ENCODE results near the gene ZNF91.
"Not testable (repeated sequence)": the region's sequence is repeated elsewhere in the genome, so short reads cannot be mapped to it uniquely, and the experiment has no call there.

The ZNF91 gene

DNA sequence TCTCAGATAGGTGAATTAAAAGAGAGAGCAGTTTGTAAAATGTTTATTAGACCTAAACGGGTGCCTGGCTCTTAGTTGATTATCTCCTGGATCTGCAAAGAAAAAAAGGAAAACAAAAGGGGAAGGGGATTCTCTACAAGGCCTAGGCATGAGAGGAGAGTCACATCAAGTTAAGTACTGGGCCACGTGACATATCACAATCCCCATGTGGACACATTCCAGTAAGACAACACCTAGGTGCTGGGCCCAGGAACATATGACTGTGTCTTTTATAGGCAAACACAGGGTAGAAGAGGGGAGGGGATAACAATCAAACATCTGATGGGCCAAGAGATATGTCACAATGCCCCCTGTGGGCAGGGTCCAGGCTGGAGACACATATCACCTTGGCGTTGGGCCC is 4.2 kb upstream of the ZNF91 start:
- in situ Hi-C loops (cut with MboI; ENCODE audit: low sequenced_read_pairs): no loop called here

DNA sequence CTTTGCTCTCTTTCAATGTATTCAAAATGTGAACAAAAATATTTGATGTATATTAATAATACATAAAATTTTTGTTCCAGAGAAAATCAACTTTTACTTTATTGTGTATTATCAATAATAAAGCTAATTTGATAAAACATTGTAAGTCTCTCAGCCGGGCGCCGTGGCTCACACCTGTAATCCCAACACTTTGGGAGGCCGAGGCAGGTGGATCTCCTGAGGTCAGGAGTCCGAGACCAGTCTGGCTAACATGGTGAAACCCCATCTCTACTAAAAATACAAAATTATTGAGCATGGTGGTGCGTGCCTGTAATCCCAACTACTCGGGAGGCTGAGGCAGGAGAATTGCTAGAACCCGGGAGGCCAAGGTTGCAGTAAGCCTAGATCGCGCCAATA is 449 bp upstream of the ZNF91 start:
- in situ Hi-C loops (cut with MboI; ENCODE audit: low sequenced_read_pairs): not testable (repeated sequence)

DNA sequence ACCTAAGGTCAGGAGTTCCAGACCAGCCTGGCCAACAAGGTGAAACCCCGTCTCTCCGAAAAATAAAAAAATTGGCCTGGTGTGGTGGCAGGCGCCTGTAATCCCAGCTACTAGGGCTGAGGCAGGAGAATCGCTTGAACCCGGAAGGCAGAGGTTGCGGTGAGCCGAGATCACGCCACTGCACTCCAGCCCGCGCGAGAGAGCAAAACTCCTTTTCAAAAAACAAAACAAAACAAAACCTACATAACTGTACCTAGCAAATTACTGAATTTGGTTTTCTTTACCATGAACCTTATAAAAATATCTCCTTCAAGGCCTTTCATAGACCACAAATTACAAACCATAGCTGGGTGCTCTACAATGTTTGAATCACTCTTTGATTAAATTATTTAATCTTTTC is 760 bp downstream of the ZNF91 start:
- in situ Hi-C loops (cut with MboI; ENCODE audit: low sequenced_read_pairs): no loop called here

DNA sequence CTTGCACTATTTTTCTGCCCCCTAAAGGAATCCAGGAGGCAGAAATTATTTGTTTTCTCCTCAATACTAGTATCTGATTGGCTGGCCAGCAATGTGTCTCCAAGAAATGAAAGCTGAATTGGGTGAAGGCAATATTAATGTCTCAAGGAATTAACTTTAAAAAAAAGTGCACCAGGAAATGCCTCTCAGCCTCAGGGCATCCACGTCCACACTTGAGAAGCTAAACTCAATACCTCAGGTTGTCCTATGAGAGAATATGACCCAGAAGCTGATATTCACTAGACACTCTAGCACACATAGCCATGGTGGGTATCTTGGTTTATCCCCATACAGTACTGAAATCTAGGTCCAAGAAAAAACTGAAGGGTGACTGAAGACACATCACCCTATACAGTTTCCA is 2.1 kb downstream of the ZNF91 start:
- in situ Hi-C loops (cut with MboI; ENCODE audit: low sequenced_read_pairs): no loop called here

DNA sequence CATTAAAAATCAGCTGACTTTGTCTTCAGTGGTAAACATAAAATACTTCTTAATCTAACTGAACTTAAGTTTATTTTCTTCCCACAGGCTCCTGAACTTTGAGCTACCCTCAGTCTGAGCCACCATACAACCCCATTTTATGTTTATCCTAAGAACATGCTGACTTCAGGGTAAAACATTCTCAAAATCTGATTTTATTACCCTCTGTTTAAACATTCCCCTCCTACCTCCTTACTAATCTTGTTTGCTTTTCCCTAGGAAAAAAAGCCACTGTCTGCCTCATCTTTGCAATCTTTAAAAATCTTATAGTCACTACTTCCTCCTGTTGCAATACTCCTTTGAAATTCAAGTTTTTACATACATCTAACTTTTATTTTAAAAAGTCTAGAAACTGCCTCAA is 4.0 kb downstream of the ZNF91 start:
- in situ Hi-C loops (cut with MboI; ENCODE audit: low sequenced_read_pairs): no loop called here

DNA sequence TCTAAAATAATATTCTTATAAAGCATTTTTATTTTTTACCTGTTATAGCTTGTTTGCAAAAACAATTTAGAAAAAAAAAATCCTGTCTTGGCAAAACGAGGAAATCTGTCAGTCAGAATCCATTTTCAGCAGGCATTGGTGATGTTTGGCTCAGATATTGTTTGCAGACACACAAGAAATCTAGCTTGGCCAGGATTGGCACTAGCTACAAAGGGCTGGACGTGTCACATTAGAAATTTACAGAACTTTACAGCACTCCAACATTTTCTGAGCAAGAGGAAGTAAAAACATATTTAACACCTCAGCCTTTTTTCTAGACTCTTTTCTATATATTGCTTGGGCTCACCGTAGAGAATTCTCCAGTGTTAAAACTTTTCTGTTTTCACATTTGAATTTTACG is 9.9 kb downstream of the ZNF91 start:
- in situ Hi-C loops (cut with MboI; ENCODE audit: low sequenced_read_pairs): no loop called here

DNA sequence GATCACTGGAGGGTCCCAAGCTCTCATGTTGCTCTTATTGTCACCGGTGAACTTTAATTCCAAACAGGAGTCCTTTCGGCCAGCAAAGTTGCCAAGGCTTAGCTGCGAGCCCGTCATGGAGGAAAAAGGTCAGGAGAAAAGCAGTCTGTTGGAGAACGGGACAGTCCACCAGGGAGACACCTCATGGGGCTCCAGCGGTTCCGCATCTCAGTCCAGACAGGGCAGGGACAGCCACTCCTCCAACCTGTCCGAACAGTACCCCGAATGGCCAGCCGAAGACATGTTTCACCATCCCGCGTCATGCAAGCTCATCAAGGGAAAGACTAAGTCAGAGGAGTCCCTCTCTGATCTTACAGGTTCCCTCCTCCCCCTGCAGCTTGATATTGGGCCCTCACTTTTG is 10.4 kb downstream of the ZNF91 start:
- in situ Hi-C loops (cut with MboI; ENCODE audit: low sequenced_read_pairs): no loop called here

DNA sequence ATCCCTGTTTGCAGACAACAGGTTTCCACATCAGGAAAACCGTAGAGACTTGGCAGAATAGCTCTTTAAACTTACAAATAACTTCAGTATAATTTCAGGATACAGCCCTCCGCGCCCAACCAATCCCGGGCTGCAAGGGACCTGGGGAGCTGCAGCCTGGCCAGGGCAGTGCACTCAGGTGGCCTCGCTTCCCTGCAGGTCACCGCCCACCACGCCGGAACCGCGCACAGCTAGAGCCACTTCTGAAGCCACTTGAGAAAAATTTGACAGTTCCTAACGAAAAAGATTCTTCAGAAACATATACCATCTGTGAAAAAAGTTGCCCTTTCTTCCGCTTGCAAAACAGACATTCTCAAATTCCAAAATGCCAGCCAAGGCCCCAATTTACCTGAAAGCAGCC is 11.1 kb downstream of the ZNF91 start:
- in situ Hi-C loops (cut with MboI; ENCODE audit: low sequenced_read_pairs): no loop called here

DNA sequence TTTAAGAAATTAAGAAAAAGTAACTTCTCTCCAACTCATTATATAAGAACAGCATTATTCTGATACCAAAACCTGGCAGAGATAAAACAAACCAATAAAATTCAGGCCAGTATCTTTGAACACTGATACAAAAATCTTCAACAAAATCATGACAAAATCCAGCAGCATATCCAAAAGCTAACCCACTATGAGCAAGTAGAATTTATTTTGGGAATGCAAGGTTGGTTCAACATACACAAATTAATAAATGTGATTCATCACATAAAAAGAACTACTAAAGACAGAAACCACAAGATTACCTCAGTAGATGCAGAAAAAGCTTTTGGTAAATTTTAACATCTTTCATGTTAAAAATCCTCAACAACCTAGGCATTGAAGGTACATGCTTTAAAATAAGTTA is 12.3 kb downstream of the ZNF91 start:
- in situ Hi-C loops (cut with MboI; ENCODE audit: low sequenced_read_pairs): no loop called here

DNA sequence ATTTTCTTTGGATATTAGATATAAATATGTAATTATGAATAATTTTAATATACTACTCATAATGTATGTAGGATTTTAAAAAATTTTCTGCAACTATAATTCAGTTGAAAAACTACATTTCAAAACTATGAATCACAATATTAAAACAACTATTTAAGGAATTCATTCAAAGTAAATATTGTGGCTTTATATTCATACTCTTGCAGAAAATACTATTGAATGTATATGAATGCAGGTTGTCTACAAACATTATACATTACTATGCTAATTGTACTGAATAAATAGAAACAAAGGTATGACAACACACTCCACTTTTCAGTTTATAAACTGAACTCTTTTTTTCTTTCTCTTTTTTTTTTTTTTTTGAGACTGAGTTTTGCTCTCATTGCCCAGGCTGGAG is 14.2 kb downstream of the ZNF91 start:
- in situ Hi-C loops (cut with MboI; ENCODE audit: low sequenced_read_pairs): no loop called here

DNA sequence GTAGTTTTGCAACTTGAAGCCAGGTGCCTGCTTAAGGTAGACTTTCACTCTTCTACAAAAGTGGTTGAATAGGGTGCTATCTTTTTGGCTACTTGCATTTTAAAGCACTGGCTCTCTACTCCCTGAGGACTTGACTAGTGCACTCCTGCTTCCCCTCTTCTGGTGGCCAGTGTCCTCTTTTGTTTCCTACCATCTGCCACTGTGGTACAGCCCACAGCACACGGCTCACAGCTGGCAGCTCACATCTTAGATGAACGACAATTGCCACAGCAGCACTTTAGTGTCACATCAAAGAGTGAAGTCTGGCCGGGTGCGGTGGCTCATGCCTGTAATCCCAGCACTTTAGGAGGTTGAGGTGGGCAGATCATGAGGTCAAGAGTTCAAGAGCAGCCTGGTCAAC is 15.6 kb downstream of the ZNF91 start:
- in situ Hi-C loops (cut with MboI; ENCODE audit: low sequenced_read_pairs): not testable (repeated sequence)

DNA sequence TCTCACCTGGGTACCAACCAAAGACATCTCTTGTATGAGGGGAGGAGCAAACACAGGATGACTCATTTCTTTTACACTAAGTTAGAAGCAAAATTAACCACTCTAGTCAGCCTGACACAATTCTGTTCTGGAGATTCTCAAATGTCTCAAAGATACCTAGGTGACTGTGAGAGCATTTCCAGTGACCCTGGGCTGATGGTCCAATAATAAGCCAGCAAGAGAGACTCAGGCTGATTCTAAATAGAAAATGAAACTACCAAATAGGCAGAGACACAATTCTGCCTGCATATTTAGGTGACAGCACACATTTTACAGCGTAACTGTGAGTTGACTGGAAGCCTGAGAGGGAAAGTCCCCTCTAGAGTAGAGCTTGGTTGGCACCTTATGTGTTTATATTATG is 16.3 kb downstream of the ZNF91 start:
- in situ Hi-C loops (cut with MboI; ENCODE audit: low sequenced_read_pairs): no loop called here

DNA sequence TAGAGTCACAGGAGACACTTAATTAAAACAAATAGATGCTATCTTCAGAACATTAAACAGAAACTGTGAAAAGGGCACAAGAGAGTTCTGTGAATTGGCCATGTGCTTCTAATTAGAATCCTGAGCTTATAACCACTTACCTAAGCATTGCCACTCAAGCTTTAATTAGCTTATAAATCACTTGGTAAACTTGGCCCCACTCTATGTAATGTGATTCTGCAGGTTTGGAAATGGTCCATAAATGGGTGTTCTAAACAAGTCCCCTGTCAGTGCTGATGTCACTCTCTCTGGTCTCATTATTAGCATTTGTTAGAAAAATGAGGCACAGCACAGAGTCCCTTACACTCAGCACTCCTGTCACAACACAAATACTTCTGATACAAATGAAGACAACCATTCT is 18.0 kb downstream of the ZNF91 start:
- in situ Hi-C loops (cut with MboI; ENCODE audit: low sequenced_read_pairs): no loop called here

DNA sequence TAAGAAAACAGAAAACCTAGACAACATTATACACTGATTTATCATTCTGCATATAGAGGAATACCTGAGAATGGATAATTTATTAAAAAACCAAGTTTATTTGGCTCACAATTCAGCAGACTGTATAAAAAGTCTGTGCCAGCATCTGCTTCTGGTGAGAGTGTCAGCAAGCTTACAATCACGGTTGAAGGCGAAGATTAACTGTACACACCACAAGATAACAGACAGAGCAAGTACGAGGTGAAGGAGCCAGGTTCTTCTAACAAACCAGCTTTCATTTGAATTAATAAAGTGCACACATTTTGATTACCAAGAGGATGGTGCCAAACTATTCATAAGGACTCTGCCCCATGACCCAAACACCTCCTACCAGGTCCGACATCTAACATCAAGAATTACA is 28.8 kb downstream of the ZNF91 start:
- in situ Hi-C loops (cut with MboI; ENCODE audit: low sequenced_read_pairs): no loop called here

DNA sequence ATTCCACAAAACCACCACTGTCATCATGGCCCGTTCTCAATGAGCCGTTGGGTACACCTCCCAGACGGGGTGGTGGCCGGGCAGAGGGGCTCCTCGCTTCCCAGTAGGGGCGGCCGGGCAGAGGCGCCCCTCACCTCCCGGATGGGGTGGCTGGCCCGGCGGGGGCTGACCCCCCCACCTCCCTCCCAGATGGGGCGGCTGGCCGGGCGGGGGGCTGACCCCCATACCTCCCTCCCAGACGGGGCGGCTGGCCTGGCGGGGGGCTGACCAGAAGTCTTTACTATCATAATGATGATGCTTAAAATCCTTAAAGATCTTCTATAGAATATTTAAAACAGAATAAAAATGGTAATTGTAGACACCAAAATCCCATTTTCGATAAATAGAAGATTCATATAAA is 29.2 kb downstream of the ZNF91 start:
- in situ Hi-C loops (cut with MboI; ENCODE audit: low sequenced_read_pairs): not testable (repeated sequence)

DNA sequence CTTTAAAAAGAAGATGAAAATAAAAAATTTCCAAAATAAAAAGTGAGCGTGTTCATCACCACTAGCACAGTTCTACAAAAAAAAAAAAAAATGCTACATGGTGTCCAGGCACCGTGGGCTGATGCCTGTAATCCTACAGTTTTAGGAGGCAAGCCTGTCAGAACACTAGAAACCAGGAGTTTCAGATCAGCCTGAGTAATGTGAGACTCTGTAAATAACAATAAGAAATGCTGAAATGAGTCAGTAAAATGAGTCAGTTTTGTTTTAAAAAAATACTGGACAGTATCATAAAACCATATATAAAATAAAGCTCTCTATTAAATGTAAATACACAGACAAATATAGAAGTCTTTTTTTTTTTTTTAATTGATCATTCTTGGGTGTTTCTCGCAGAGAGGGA is 30.0 kb downstream of the ZNF91 start:
- in situ Hi-C loops (cut with MboI; ENCODE audit: low sequenced_read_pairs): no loop called here

DNA sequence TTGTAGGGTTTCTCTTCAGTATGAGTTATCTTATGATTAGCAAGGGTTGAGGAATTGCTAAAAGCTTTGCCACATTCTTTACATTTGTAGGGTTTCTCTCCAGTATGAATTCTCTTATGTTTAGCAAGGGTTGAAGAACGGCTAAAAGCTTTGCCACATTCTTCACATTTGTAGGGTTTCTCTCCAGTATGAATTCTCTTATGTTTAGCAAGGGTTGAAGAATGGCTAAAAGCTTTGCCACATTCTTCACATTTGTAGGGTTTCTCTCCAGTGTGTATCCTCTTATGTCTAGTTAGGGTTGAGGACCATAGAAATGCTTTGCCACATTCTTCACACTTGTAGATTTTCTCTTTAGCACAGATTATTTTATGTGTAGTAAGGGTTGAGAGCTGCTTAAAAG is 33.4 kb downstream of the ZNF91 start:
- in situ Hi-C loops (cut with MboI; ENCODE audit: low sequenced_read_pairs): not testable (repeated sequence)

DNA sequence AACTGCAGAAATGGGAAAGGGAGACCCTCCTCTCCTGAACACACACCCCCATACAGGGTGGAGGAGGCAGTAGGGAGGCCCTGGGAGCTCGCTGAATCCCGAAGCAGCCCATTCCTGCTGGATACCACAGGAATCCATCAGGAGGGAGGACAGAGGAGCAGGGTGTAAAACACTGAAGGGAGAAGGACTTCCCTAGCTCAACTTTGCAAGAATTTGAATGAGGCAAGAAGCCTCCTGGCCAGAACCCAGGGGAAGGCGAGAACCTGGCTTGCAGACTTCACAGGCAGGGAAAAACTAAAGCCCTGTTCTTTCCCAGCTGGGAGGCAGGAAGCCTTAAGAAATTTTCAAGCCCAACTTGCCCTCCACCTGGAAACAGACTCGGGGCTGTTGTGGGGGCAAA is 43.5 kb downstream of the ZNF91 start:
- in situ Hi-C loops (cut with MboI; ENCODE audit: low sequenced_read_pairs): no loop called here

DNA sequence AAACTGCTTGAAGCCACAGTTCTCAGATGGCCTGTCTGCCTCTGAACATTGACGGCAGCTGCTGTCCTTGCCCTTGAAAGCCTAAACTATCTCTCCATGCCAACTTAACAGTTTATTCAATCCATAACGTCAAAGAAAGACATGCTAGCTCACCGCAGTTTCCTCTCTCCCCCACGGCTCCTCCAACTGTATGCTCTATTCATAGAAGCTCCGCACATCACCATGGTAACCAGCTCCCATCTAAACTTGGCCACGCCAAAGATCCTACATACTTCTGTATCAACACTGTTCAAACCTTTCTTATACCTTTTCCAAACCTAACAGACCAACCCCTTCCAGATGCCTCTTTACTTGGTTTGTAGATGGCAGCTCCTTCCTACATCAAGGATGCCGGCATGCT is 48.6 kb downstream of the ZNF91 start:
- in situ Hi-C loops (cut with MboI; ENCODE audit: low sequenced_read_pairs): no loop called here

DNA sequence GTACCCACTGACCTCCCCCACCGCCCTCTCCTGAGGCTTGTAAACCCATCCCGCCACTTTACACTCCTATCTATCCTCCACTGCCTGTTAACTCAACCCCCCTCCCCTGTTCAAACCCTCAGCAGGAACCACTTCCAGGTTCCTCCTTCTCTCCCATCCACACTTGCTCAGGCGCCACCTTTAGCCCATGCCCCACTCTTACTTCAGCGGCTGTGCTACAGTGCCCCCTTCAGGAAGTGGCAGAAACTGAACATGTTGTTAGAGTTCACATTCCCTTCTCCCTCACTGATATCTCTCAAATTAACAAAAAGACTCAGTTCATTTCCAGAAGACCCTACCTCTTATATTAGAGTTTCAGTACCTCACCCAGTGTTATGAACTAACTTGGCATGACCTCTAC is 49.4 kb downstream of the ZNF91 start:
- in situ Hi-C loops (cut with MboI; ENCODE audit: low sequenced_read_pairs): no loop called here

DNA sequence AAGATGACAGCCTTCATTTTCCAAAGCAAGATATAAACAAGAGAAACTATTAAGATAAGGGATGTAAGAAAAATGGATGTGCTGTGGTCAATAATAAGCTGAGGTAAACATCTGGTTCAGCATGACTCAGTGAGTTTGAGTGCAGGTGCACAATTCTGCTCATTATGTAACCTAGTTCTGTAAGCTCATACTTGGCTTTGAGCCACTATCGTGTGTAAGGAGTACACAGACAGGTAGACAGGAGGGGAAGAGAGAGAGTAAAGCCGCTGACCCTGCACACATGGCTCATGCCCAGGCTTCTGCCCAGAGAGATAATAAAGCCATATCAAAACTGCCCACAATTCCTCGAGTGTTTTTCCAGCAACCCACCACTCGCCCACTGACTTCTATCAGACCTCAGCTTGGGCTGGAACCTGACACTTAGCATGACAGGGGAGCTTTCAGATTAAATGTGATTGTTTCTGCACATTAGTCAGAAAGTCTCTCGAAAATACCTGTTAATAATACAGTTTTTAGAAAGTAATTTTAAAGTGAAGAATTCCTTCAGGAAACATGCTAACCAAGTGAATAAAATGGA is 51.7 kb downstream of the ZNF91 start:
- in situ Hi-C loops (cut with MboI; ENCODE audit: low sequenced_read_pairs): no loop called here

DNA sequence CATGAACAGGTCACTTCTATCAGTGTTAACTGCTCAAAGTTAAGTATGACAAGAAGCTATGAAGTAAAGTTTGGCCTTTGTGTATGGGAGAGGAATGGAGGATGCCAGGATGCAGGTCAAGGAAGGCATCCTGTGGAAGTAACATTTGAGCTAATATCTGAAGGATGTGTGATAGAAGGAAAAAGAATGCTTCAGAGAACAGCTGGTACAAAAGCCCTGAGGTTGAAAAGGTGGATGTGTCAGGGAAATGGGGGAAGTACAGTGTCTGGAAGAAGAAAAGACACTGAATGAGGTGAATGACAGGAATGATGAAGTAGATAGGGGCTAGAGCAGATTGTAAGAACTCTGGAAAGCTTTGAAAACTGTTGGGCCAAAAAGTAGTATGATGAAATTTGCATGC is 67.1 kb downstream of the ZNF91 start:
- in situ Hi-C loops (cut with MboI; ENCODE audit: low sequenced_read_pairs): no loop called here

DNA sequence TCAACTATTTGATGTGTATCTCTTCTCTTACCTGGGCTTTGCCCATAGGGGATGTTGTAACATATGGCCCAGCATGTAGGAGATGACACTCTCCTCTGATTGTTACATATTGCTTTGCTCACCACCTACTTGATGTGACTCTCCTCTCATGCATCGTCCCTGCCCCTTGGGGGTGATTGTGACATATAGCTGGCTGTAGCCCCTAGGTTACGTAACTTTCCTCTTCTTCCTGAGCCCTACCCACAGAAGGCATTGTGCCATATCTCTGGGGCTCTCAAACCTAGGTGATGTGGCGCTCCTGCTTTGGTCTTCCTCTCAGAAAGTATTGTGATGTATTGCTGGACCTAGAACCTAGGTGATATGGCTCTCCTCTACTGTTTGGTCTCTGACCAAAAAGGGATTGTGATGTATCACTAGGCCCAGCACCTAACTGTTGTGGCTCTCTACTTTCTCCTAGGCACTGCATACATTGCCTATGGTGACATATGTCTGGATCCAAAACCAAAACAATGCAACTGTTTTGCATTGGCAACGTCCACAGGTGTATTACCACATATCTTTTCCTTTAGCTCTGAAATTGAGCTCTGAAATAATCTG is 73.2 kb downstream of the ZNF91 start:
- in situ Hi-C loops (cut with MboI; ENCODE audit: low sequenced_read_pairs): no loop called here

Measured in HL-60/S4 treated with phorbol 12-myristate 13-acetate at 8.2 ng/mL for 4 days and 3 days (cell line).